Right atrium auricular region (tissue), 2 donors: ENCODE data around the gene EPHA7. TPM values are rescaled to one million over a fixed set of nuclear protein-coding genes. Genes with fewer than 3 reads are reported as not detected.

Source experiments
- DNase-seq: peaks from one replicate; pipeline ENCODE4 v3.0.0-alpha.2; 2019; ENCODE audit warnings: low spot score
- H3K27ac ChIP-seq, 2 donors: fragments of 200-600 bp; sonication (generic); 1 replicate in 1 of 2; 2 replicates in 1 of 2; pipeline ENCODE4 v1.5.1; 2016 to 2019
- H3K27me3 ChIP-seq, 2 donors: fragments of 200-600 bp; sonication (generic); one replicate each; pipeline versions ENCODE4 v1.5.1 to v1.6.0; 2017 to 2019
- H3K36me3 ChIP-seq: fragments of 200-600 bp; sonication (generic); one replicate; pipeline ENCODE4 v1.5.1; 2016
- H3K4me1 ChIP-seq, 2 donors: fragments of 200-600 bp; sonication (generic); one replicate each; pipeline versions ENCODE4 v1.5.1 to v1.6.0; 2017 to 2019
- H3K4me3 ChIP-seq, 2 donors: fragments of 200-600 bp; sonication (generic); 1 replicate in 1 of 2; 2 replicates in 1 of 2; pipeline ENCODE4 v1.5.1; 2017 to 2019; ENCODE audit warnings: mild to moderate bottlenecking in 1 of 2, moderate library complexity in 1 of 2
- H3K9me3 ChIP-seq, 2 donors: fragments of 200-600 bp; sonication (generic); one replicate each; pipeline ENCODE4 v1.5.1; 2019
- CTCF ChIP-seq, 2 donors: fragments of 200-600 bp; sonication (generic); IDR thresholded peaks; one replicate each; pipeline ENCODE4 v1.5.1; 2019; ENCODE audit warnings: antibody characterized with exemption in 2 of 2
- total RNA-seq, 2 donors: library from RNA; depleted of rRNA; stranded (reverse); fragments of >200 nt; gene quantifications; one replicate each; pipeline ENCODE4 v1.1.0, GENCODE V29; 2016

Gene EPHA7
- total RNA-seq, 2 donors from 2014 or later: 8.4 to 8.8 TPM

DNA sequence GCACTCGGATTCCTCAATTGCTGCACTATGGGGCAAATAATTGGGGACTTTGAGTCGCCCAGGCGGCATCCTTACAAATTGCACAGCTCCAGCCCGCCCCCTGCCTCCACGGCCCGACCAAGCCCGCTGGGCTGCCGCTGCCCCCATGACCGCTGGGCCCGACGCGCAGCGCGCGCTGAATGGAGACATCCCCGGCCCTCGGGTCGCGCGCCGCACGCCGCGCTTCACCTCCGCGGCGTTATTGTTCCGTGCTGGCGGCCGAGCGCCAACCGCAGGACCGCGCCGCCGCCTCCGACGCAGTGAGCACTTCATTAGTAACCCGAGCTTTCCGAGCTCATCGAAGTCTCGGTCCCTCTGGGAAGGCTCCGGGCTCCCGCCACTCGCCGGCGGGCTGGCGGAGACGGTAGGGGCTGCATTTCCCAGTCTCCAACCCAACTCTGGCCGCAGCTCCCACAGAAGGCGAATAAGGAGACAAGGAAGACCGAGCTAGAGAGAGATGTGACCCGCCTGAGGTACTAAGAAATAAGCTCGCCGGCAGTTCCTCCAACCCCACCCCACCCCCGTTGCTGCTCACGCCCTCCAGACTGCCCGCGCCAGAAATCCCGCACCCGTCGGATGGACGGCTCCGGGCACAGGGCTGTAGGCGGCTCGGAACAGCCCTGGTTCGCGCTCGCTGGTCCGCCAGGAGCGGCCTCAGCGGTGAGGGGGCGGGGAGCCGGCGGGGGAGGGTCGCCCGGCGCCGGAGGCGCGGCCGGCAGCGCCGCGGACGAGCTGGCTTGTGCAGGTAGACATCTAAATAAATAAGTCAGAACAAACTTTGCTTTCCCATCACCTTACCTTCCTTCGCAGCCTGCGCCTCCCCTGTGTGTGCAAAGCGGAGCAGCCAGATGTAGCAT lies 703 bp downstream of the EPHA7 start:
- DNase-seq: no peak
- Histone ChIP-seq H3K9me3 (no peaks in the 10 kb centered on the region), H3K27me3 (peaks cover 0 to 5% of the 10 kb centered on the region in 2 donors), H3K27ac (peak overlapping the region; percentile 82 to 88), H3K4me3 (peak overlapping the region; percentile 64 to 65), H3K36me3 (no peaks in the 10 kb centered on the region), H3K4me1 (peaks cover 0 to 28% of the 10 kb centered on the region in 2 donors)
- TF ChIP-seq CTCF (IDR thresholded peaks at IDR 0.05): peak in 1 of 2 donors; percentile 57

GRCh38 chr6:93418033-93418407 lies 1.3 kb downstream of the EPHA7 start:
- no peak for TF ChIP-seq CTCF (IDR thresholded peaks at IDR 0.05)
- no peak for DNase-seq
- Histone ChIP-seq H3K4me3 (peak overlapping the region; percentile 64 to 65), H3K4me1 (peaks cover 0 to 28% of the 10 kb centered on the region in 2 donors), H3K27me3 (peaks cover 0 to 5% of the 10 kb centered on the region in 2 donors), H3K36me3 (no peaks in the 10 kb centered on the region), H3K27ac (peak overlapping the region; percentile 82 to 88), H3K9me3 (no peaks in the 10 kb centered on the region)

GRCh38 chr6:93417421-93418013 lies 1.8 kb downstream of the EPHA7 start:
- H3K9me3 ChIP-seq: no peaks in the 10 kb centered on the region
- no peak for TF ChIP-seq CTCF (IDR thresholded peaks at IDR 0.05)
- H3K36me3 ChIP-seq: no peaks in the 10 kb centered on the region
- peaks cover 0 to 28% of the 10 kb centered on the region in 2 donors for H3K4me1 ChIP-seq
- DNase-seq: no peak
- peaks cover 0 to 5% of the 10 kb centered on the region in 2 donors for H3K27me3 ChIP-seq
- peak overlapping the region; percentile 82 to 88 for H3K27ac ChIP-seq
- peak overlapping the region; percentile 64 to 65 for H3K4me3 ChIP-seq

DNA sequence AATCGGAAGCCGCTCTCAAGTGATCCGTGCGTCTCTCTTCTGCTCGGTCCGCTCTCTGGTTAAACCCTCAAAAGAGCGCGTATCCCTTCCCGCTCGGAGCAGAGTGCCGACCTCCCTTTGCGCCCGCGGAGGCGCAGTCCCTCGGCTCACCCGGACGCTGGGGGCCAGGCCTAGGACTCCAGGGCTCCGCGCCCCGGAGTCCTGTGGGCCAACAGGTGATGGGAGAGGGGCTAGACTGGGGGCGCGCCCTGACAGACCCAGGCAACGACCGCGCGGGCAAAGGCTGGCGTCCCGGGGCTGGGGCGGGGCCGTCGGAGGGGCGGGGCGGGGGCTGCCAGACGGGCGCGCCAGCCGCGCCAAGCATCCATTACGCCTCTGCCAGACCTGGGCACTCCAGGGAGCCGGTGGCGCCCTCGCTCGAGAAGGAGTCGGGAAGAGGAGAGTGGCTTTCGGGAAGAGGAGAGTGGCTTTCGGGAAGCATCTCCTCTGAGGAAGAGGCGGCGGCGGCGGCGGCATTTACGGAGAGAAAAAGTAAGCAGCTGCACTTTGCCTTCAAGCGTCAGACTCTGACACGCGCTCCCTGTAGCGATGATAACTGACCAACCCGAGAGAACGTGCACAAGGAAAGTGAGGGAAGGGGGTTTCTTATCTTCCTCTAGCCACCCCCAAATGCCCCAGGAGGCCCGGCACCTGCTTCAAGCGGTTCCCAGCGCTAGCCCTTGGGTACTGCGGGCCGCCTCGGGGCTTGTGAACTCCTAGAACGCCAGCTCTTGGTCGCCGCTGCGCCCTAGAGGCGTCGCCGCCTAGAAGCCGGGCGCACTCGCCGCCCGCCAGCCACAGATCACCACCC lies 2.6 kb downstream of the EPHA7 start:
- DNase-seq: no peak
- Histone ChIP-seq H3K27ac (peak overlapping the region; percentile 82 to 88), H3K36me3 (no peaks in the 10 kb centered on the region), H3K4me1 (peaks cover 0 to 28% of the 10 kb centered on the region in 2 donors), H3K9me3 (no peaks in the 10 kb centered on the region), H3K27me3 (peaks cover 0 to 5% of the 10 kb centered on the region in 2 donors), H3K4me3 (peak overlapping the region; percentile 64 to 65)
- peak in 1 of 2 donors; percentile 29 for TF ChIP-seq CTCF (IDR thresholded peaks at IDR 0.05)

DNA sequence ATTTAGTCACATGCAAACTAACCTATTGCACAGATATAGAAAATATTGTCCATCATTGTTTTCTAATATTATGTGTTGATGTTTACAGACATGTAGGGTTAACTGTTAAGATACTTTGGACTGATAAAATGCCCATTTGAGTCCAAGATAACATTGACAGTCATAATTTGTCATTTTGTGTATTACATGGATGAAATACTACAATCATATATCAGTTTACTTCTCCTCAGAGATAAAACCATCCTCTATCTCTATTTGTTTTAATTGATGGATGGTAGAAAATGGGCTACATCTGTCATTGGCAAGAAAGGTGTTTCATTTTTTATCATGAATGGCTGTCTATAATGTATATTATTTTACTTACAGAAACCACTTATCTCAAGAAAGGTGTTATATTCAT lies 6.2 kb downstream of the EPHA7 start:
- Histone ChIP-seq H3K36me3 (no peaks in the 10 kb centered on the region), H3K27me3 (peaks cover 0 to 5% of the 10 kb centered on the region in 2 donors), H3K4me1 (peaks cover 0 to 18% of the 10 kb centered on the region in 2 donors), H3K9me3 (no peaks in the 10 kb centered on the region), H3K4me3 (no peak overlapping the region), H3K27ac (no peak overlapping the region)
- no peak for TF ChIP-seq CTCF (IDR thresholded peaks at IDR 0.05)
- DNase-seq: no peak
